Measurements from ENCODE around the gene TOR1AIP2. TPM values are rescaled to one million over a fixed set of nuclear protein-coding genes. Genes with fewer than 3 reads are reported as not detected.
A peak's percentile ranks its signal among the peaks of the same experiment; 100 is the strongest.

The TOR1AIP2 gene
- total and polyA plus RNA-seq, 2 of the 13 experiments (the other 11 are each of a cell fraction or from before 2014, with no cell fraction given) = 35.2 to 65.8 TPM

DNA sequence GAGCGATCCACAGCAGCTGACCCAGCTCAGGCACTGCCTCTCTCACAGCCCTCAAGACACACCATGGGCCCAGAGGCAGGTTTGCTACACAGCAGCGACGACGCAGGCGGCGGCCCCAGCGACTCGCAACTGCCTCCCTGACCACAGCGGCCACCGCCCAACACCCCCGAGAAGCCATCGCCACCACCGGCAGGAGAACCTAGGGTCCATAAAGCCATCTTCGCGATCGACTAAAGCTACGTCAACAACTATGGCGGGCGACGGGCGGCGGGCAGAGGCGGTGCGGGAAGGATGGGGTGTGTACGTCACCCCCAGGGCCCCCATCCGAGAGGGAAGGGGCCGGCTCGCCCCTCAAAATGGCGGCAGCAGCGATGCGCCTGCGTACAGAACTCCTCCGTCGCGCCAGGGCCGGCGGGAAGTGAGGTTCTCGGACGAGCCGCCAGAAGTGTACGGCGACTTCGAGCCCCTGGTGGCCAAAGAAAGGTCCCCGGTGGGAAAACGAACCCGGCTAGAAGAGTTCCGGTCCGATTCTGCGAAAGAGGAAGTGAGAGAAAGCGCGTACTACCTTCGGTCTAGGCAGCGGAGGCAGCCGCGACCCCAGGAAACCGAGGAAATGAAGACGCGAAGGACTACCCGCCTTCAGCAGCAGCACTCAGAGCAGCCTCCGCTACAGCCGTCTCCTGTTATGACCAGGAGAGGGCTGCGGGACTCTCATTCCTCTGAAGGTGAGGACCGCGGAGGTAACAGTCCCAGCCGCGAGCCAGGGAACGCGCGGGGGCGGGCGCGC, 4.8 kb upstream of the TOR1AIP2 start, which contains the start of gene TOR1AIP1 (continued):
- TF ChIP-seq ZNF430 (CRISPR knock-in tag; IDR thresholded peaks at IDR 0.05) = peak; percentile 77; the same call in 1 of the 2 replicates
- TF ChIP-seq MAFF (IDR thresholded peaks at IDR 0.05; ENCODE audit: low read depth, low read length) = no peak
- TF ChIP-seq ZNF143 (CRISPR knock-in tag; IDR thresholded peaks at IDR 0.05) = peak; percentile 89
- peak; percentile 87 for TF ChIP-seq MTA1 (CRISPR knock-in tag; IDR thresholded peaks at IDR 0.05; ENCODE audit: borderline replicate concordance)
- TF ChIP-seq ZNF761 (CRISPR knock-in tag; conservative IDR thresholded peaks at IDR 0.05) = peak; percentile 78; the same call in 1 of the 2 replicates
- no peak for TF ChIP-seq RAD51 (IDR thresholded peaks at IDR 0.05; ENCODE audit: borderline replicate concordance)
- TF ChIP-seq NKX3-1 (CRISPR knock-in tag; IDR thresholded peaks at IDR 0.05) = no peak; the same call in 1 of the 2 replicates
- TF ChIP-seq, protein P1, sequence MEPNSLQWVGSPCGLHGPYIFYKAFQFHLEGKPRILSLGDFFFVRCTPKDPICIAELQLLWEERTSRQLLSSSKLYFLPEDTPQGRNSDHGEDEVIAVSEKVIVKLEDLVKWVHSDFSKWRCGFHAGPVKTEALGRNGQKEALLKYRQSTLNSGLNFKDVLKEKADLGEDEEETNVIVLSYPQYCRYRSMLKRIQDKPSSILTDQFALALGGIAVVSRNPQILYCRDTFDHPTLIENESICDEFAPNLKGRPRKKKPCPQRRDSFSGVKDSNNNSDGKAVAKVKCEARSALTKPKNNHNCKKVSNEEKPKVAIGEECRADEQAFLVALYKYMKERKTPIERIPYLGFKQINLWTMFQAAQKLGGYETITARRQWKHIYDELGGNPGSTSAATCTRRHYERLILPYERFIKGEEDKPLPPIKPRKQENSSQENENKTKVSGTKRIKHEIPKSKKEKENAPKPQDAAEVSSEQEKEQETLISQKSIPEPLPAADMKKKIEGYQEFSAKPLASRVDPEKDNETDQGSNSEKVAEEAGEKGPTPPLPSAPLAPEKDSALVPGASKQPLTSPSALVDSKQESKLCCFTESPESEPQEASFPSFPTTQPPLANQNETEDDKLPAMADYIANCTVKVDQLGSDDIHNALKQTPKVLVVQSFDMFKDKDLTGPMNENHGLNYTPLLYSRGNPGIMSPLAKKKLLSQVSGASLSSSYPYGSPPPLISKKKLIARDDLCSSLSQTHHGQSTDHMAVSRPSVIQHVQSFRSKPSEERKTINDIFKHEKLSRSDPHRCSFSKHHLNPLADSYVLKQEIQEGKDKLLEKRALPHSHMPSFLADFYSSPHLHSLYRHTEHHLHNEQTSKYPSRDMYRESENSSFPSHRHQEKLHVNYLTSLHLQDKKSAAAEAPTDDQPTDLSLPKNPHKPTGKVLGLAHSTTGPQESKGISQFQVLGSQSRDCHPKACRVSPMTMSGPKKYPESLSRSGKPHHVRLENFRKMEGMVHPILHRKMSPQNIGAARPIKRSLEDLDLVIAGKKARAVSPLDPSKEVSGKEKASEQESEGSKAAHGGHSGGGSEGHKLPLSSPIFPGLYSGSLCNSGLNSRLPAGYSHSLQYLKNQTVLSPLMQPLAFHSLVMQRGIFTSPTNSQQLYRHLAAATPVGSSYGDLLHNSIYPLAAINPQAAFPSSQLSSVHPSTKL (CRISPR knock-in tag; IDR thresholded peaks at IDR 0.05) = peak; percentile 62
- TF ChIP-seq, protein P2, sequence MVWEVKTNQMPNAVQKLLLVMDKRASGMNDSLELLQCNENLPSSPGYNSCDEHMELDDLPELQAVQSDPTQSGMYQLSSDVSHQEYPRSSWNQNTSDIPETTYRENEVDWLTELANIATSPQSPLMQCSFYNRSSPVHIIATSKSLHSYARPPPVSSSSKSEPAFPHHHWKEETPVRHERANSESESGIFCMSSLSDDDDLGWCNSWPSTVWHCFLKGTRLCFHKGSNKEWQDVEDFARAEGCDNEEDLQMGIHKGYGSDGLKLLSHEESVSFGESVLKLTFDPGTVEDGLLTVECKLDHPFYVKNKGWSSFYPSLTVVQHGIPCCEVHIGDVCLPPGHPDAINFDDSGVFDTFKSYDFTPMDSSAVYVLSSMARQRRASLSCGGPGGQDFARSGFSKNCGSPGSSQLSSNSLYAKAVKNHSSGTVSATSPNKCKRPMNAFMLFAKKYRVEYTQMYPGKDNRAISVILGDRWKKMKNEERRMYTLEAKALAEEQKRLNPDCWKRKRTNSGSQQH (CRISPR knock-in tag; IDR thresholded peaks at IDR 0.05; ENCODE audit: low read depth) = no peak
- peak; percentile 91 for TF ChIP-seq ZNF160 (CRISPR knock-in tag; IDR thresholded peaks at IDR 0.05)
- peak; percentile 81 for TF ChIP-seq TAF15 (IDR thresholded peaks at IDR 0.05; ENCODE audit: low read depth, low read length, poor library complexity, severe bottlenecking)
- no peak for TF ChIP-seq RNF2 (conservative IDR thresholded peaks at IDR 0.05; ENCODE audit: low read depth)
- TF ChIP-seq, protein P3, sequence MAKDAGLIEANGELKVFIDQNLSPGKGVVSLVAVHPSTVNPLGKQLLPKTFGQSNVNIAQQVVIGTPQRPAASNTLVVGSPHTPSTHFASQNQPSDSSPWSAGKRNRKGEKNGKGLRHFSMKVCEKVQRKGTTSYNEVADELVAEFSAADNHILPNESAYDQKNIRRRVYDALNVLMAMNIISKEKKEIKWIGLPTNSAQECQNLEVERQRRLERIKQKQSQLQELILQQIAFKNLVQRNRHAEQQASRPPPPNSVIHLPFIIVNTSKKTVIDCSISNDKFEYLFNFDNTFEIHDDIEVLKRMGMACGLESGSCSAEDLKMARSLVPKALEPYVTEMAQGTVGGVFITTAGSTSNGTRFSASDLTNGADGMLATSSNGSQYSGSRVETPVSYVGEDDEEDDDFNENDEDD (CRISPR knock-in tag; IDR thresholded peaks at IDR 0.05; ENCODE audit: borderline replicate concordance) = peak; percentile 85
- TF ChIP-seq, protein P4, sequence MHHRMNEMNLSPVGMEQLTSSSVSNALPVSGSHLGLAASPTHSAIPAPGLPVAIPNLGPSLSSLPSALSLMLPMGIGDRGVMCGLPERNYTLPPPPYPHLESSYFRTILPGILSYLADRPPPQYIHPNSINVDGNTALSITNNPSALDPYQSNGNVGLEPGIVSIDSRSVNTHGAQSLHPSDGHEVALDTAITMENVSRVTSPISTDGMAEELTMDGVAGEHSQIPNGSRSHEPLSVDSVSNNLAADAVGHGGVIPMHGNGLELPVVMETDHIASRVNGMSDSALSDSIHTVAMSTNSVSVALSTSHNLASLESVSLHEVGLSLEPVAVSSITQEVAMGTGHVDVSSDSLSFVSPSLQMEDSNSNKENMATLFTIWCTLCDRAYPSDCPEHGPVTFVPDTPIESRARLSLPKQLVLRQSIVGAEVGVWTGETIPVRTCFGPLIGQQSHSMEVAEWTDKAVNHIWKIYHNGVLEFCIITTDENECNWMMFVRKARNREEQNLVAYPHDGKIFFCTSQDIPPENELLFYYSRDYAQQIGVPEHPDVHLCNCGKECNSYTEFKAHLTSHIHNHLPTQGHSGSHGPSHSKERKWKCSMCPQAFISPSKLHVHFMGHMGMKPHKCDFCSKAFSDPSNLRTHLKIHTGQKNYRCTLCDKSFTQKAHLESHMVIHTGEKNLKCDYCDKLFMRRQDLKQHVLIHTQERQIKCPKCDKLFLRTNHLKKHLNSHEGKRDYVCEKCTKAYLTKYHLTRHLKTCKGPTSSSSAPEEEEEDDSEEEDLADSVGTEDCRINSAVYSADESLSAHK (CRISPR knock-in tag; IDR thresholded peaks at IDR 0.05; ENCODE audit: borderline replicate concordance) = no peak
- TF ChIP-seq, protein P5, sequence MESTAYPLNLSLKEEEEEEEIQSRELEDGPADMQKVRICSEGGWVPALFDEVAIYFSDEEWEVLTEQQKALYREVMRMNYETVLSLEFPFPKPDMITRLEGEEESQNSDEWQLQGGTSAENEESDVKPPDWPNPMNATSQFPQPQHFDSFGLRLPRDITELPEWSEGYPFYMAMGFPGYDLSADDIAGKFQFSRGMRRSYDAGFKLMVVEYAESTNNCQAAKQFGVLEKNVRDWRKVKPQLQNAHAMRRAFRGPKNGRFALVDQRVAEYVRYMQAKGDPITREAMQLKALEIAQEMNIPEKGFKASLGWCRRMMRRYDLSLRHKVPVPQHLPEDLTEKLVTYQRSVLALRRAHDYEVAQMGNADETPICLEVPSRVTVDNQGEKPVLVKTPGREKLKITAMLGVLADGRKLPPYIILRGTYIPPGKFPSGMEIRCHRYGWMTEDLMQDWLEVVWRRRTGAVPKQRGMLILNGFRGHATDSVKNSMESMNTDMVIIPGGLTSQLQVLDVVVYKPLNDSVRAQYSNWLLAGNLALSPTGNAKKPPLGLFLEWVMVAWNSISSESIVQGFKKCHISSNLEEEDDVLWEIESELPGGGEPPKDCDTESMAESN (CRISPR knock-in tag; conservative IDR thresholded peaks at IDR 0.05) = peak; percentile 76; the same call in 1 of the 2 replicates
- peak; percentile 26; the same call in 1 of the 2 replicates for TF ChIP-seq ZMYM2 (CRISPR knock-in tag; IDR thresholded peaks at IDR 0.05)
- TF ChIP-seq RFX3 (CRISPR knock-in tag; IDR thresholded peaks at IDR 0.05) = 0 out of 2 replicates have a peak, but pooled peaks have one; percentile 37

Measured in HepG2 (cell line).